Smooth muscle cell (in vitro differentiated cells): ENCODE data around the gene ZFP62. TPM values are rescaled to one million over a fixed set of nuclear protein-coding genes. Genes with fewer than 3 reads are reported as not detected.

Source experiments
- DNase-seq: peaks from one replicate; lab custom pipeline; 2025; ENCODE audit not compliant: unreplicated experiment; lab: John Stamatoyannopoulos, UW
- H2AFZ ChIP-seq: fragments of 200-600 bp; sonication (generic); 2 replicates; pipeline ENCODE4 v1.6.0; 2016; ENCODE audit warnings: antibody characterized with exemption, low read depth, mild to moderate bottlenecking
- H3F3A ChIP-seq: fragments of 200-600 bp; sonication (generic); 2 replicates; pipeline ENCODE4 v1.6.0; 2017; ENCODE audit warnings: antibody characterized with exemption, low read depth
- H3K27ac ChIP-seq: fragments of 200-600 bp; sonication (generic); 2 replicates; pipeline ENCODE4 v1.5.1; 2016; ENCODE audit warnings: low read depth, mild to moderate bottlenecking
- H3K27me3 ChIP-seq: fragments of 200-600 bp; sonication (generic); 2 replicates; pipeline ENCODE4 v1.6.1; 2016; ENCODE audit warnings: low read depth, mild to moderate bottlenecking
- H3K36me3 ChIP-seq: fragments of 200-600 bp; sonication (generic); 2 replicates; pipeline ENCODE4 v1.5.1; 2016; ENCODE audit warnings: low read depth
- H3K4me1 ChIP-seq: fragments of 200-600 bp; sonication (generic); 2 replicates; pipeline ENCODE4 v1.5.1; 2016; ENCODE audit warnings: low read depth
- H3K4me2 ChIP-seq: fragments of 200-600 bp; sonication (generic); 2 replicates; pipeline ENCODE4 v1.6.0; 2016; ENCODE audit warnings: mild to moderate bottlenecking
- H3K4me3 ChIP-seq: fragments of 200-600 bp; sonication (generic); 2 replicates; pipeline ENCODE4 v1.5.1; 2016; ENCODE audit warnings: mild to moderate bottlenecking
- H3K79me2 ChIP-seq: fragments of 200-600 bp; sonication (generic); 2 replicates; pipeline ENCODE4 v1.6.0; 2016; ENCODE audit warnings: low read depth, mild to moderate bottlenecking
- H3K9ac ChIP-seq: fragments of 200-600 bp; sonication (generic); 2 replicates; pipeline ENCODE4 v1.6.0; 2016; ENCODE audit warnings: low read depth
- H3K9me3 ChIP-seq: fragments of 200-600 bp; sonication (generic); replicated peaks from 2 replicates; pipeline ENCODE4 v1.5.1; 2016; ENCODE audit warnings: low read depth
- H4K20me1 ChIP-seq: fragments of 200-600 bp; sonication (generic); 2 replicates; pipeline ENCODE4 v1.6.0; 2016; ENCODE audit warnings: low read depth
- WGBS: methylation state at CpG from one replicate; pipeline ENCODE4 v1.1.7; 2016; ENCODE audit warnings: low lambda C conversion rate; 5-methylcytosine and 5-hydroxymethylcytosine counted together
- polyA plus RNA-seq: library from polyadenylated mRNA; unstranded; fragments of >200 nt; fragmentation: Nextera tagmentation; extraction: Ambion mirVana; gene quantifications from 2 replicates; pipeline ENCODE4 v1.2.1, GENCODE V29; 2016
- total RNA-seq: library from RNA; depleted of rRNA; stranded (reverse); fragments of >200 nt; gene quantifications from 2 replicates; pipeline ENCODE4 v1.2.3, GENCODE V29; 2014
- TF ChIP-seq, protein P1 (sequence below): fragments of 200-600 bp; sonication (generic); IDR thresholded peaks from 2 replicates; pipeline ENCODE4 v1.5.1; 2017; ENCODE audit warnings: borderline replicate concordance, mild to moderate bottlenecking, antibody characterized with exemption; ENCODE audit not compliant: insufficient read depth, poor library complexity, severe bottlenecking

ZFP62 gene
- total and polyA plus RNA-seq, 2 experiments from 2014 or later: 6.4 to 9.2 TPM

DNA sequence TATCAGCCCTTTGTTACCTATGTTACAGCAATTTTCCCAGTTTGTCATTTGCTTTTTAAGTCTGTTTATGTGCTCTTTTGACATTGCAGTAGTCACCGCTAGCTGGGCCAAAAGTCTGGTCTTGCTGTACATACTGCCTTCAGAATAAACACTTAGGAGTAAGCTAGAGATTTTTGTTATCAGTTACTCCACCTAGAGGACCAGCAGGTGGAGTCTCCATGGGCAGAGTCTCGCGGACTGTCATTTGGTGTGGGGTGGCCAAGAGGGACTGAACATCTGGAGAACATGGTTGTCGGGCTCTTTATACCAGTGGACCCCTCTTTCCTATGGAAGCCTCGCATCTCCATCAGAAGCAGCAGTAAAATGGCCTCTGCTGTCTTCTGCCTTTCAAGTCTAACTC, 47.7 kb downstream of the ZFP62 start:
- TF ChIP-seq, protein P1, sequence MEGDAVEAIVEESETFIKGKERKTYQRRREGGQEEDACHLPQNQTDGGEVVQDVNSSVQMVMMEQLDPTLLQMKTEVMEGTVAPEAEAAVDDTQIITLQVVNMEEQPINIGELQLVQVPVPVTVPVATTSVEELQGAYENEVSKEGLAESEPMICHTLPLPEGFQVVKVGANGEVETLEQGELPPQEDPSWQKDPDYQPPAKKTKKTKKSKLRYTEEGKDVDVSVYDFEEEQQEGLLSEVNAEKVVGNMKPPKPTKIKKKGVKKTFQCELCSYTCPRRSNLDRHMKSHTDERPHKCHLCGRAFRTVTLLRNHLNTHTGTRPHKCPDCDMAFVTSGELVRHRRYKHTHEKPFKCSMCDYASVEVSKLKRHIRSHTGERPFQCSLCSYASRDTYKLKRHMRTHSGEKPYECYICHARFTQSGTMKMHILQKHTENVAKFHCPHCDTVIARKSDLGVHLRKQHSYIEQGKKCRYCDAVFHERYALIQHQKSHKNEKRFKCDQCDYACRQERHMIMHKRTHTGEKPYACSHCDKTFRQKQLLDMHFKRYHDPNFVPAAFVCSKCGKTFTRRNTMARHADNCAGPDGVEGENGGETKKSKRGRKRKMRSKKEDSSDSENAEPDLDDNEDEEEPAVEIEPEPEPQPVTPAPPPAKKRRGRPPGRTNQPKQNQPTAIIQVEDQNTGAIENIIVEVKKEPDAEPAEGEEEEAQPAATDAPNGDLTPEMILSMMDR: no peak
- Histone ChIP-seq H3K4me1 (peaks cover 31% of the 10 kb centered on the region), H3K27ac (no peak overlapping the region), H3K9ac (no peak overlapping the region), H3F3A (no peaks in the 10 kb centered on the region), H3K27me3 (no peaks in the 10 kb centered on the region), H2AFZ (no peak overlapping the region), H3K4me3 (no peak overlapping the region), H3K36me3 (no peaks in the 10 kb centered on the region), H4K20me1 (no peaks in the 10 kb centered on the region), H3K4me2 (no peak overlapping the region), H3K9me3 (no peaks in the 10 kb centered on the region), H3K79me2 (peaks cover 8% of the 10 kb centered on the region)
- no peak for DNase-seq
- WGBS: 86% methylated on average over 5 of the region's 5 CpGs

GRCh38 chr5:180811623-180812124, 49.4 kb downstream of the ZFP62 start:
- WGBS: 78% methylated on average over 10 of the region's 10 CpGs
- Histone ChIP-seq H3K27me3 (no peaks in the 10 kb centered on the region), H3K27ac (peak overlapping the region; percentile 87), H2AFZ (no peak overlapping the region), H3K9ac (peak overlapping the region; percentile 88), H3K9me3 (no peaks in the 10 kb centered on the region), H3F3A (no peaks in the 10 kb centered on the region), H3K79me2 (peaks cover 26% of the 10 kb centered on the region), H3K4me1 (peaks cover 33% of the 10 kb centered on the region), H4K20me1 (no peaks in the 10 kb centered on the region), H3K36me3 (no peaks in the 10 kb centered on the region), H3K4me3 (peak overlapping the region; percentile 94), H3K4me2 (peak overlapping the region; percentile 94)
- TF ChIP-seq, protein P1: no peak
- no peak for DNase-seq

- H3K4me1 ChIP-seq: peaks cover 31% of the 10 kb centered on the region
- H3K4me2 ChIP-seq: peak overlapping the region; percentile 94
- peak overlapping the region; percentile 98 for H2AFZ ChIP-seq
- peaks cover 31% of the 10 kb centered on the region for H3K79me2 ChIP-seq
- H3K27ac ChIP-seq: peak overlapping the region; percentile 87
- no peak for DNase-seq
- peak overlapping the region; percentile 88 for H3K9ac ChIP-seq
- no peaks in the 10 kb centered on the region for H3K36me3 ChIP-seq
- no peaks in the 10 kb centered on the region for H4K20me1 ChIP-seq
- H3K27me3 ChIP-seq: no peaks in the 10 kb centered on the region
- no peaks in the 10 kb centered on the region for H3F3A ChIP-seq
- H3K9me3 ChIP-seq: no peaks in the 10 kb centered on the region
- TF ChIP-seq, protein P1: no peak
- 12% methylated on average over 30 of the region's 30 CpGs for WGBS
- peak overlapping the region; percentile 94 for H3K4me3 ChIP-seq
Measured at GRCh38 chr5:180810959-180811622, 50.0 kb downstream of the ZFP62 start.
